ENCODE results near the gene RNF220. TPM values are rescaled to one million over a fixed set of nuclear protein-coding genes. Genes with fewer than 3 reads are reported as not detected.
A peak's percentile ranks its signal among the peaks of the same experiment; 100 is the strongest.

Gene RNF220
- total RNA-seq, 1 experiment from 2014 or later, result 92.4 TPM

DNA sequence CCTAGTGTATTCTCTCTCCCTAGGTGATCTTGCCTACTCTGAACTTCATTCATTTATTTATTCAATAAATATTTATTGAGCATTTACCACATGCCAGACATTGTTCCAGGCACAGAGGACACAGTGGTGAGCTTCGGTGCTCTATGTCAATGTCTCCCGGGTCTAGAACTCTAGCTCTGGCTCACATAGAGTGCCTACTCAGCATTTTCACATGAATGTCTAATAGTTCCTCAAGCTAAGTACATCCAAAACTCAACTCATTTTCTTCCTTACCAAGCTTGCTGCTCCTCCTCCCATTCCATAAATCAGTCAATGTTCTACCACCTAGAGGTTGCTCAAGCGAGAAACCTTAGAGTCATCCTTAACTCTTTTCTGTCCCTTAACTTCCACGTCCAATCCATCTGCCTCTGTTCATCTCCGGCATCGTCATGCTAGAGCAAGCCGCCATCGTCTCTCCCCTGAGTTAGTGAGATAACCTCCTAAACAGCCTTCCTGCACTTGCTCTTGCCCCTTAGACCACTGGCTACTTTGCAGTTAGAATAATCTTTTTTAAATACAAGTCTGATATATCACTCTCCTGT is 201.7 kb downstream of the RNF220 start:
- ChIA-PET CTCF (no interaction called here), POLR2A (no interaction called here)
- TF ChIP-seq, protein P1, sequence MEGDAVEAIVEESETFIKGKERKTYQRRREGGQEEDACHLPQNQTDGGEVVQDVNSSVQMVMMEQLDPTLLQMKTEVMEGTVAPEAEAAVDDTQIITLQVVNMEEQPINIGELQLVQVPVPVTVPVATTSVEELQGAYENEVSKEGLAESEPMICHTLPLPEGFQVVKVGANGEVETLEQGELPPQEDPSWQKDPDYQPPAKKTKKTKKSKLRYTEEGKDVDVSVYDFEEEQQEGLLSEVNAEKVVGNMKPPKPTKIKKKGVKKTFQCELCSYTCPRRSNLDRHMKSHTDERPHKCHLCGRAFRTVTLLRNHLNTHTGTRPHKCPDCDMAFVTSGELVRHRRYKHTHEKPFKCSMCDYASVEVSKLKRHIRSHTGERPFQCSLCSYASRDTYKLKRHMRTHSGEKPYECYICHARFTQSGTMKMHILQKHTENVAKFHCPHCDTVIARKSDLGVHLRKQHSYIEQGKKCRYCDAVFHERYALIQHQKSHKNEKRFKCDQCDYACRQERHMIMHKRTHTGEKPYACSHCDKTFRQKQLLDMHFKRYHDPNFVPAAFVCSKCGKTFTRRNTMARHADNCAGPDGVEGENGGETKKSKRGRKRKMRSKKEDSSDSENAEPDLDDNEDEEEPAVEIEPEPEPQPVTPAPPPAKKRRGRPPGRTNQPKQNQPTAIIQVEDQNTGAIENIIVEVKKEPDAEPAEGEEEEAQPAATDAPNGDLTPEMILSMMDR (IDR thresholded peaks at IDR 0.05; ENCODE audit: insufficient read depth in 1 of 2, low read depth in 1 of 2, low read length in 1 of 2, severe bottlenecking in 1 of 2, unreplicated experiment in 1 of 2), result no peak
- Histone ChIP-seq H3K27me3 (replicated peaks; ENCODE audit: control insufficient read depth, insufficient read depth, low read length) (no peaks in the 10 kb centered on the region), H3K4me3 (ENCODE audit: low read depth, low read length) (no peak overlapping the region), H3K9me3 (no peaks in the 10 kb centered on the region), H3K36me3 (ENCODE audit: control insufficient read depth, insufficient read depth, low read length) (no peaks in the 10 kb centered on the region), H3K4me1 (no peaks in the 10 kb centered on the region)
- Mint-ChIP-seq H3K4me3 (ENCODE audit: unreplicated experiment) (no peak overlapping the region), H3K4me1 (ENCODE audit: low read depth, unreplicated experiment) (no peaks in the 10 kb centered on the region), H3K9me3 (ENCODE audit: unreplicated experiment) (no peaks in the 10 kb centered on the region), H3K27ac (ENCODE audit: unreplicated experiment) (no peak overlapping the region), H3K27me3 (ENCODE audit: insufficient read depth, unreplicated experiment) (peaks cover 7% of the 10 kb centered on the region), H3K36me3 (ENCODE audit: insufficient read depth, unreplicated experiment) (no peaks in the 10 kb centered on the region)
- no TSS peak for BruUV-seq (replicated peaks)
- DNase-seq, result no peak
- intact Hi-C loops (cut with micrococcal nuclease; ENCODE audit: unreplicated experiment), result no loop called here

DNA sequence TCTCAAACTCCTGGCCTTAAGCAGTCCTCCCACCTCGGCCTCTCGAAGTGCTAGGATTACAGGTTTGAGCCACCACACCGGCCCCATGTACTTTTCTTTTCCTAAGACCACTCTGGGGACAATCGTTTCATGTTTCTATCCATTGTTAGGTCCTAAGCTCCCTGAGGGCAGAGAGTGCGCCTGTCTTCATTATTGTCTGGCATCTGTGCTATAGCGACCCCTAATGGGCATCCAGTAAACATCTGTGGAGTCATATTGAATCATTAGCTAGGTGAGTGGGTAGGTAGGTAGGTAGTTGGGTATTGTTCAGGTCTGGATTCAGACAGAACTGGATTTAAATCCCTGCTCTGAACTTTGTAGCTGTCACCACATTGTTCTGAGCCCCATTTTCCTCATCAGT is 203.1 kb downstream of the RNF220 start:
- ChIA-PET CTCF (no interaction called here), POLR2A (no interaction called here)
- Histone ChIP-seq H3K4me1 (no peaks in the 10 kb centered on the region), H3K9me3 (no peaks in the 10 kb centered on the region), H3K36me3 (ENCODE audit: control insufficient read depth, insufficient read depth, low read length) (no peaks in the 10 kb centered on the region), H3K4me3 (ENCODE audit: low read depth, low read length) (no peak overlapping the region), H3K27me3 (replicated peaks; ENCODE audit: control insufficient read depth, insufficient read depth, low read length) (no peaks in the 10 kb centered on the region)
- TF ChIP-seq, protein P1 (IDR thresholded peaks at IDR 0.05; ENCODE audit: insufficient read depth in 1 of 2, low read depth in 1 of 2, low read length in 1 of 2, severe bottlenecking in 1 of 2, unreplicated experiment in 1 of 2), result peak in 1 of 2 experiments; percentile 9
- H3K27me3 Mint-ChIP-seq (ENCODE audit: insufficient read depth, unreplicated experiment), result peaks cover 7% of the 10 kb centered on the region
- no peak for DNase-seq
- no peaks in the 10 kb centered on the region for H3K9me3 Mint-ChIP-seq (ENCODE audit: unreplicated experiment)
- no TSS peak for BruUV-seq (replicated peaks)
- H3K27ac Mint-ChIP-seq (ENCODE audit: unreplicated experiment), result no peak overlapping the region
- no peaks in the 10 kb centered on the region for H3K4me1 Mint-ChIP-seq (ENCODE audit: low read depth, unreplicated experiment)
- H3K36me3 Mint-ChIP-seq (ENCODE audit: insufficient read depth, unreplicated experiment), result no peaks in the 10 kb centered on the region
- H3K4me3 Mint-ChIP-seq (ENCODE audit: unreplicated experiment), result no peak overlapping the region
- intact Hi-C loops (cut with micrococcal nuclease; ENCODE audit: unreplicated experiment), result no loop called here

DNA sequence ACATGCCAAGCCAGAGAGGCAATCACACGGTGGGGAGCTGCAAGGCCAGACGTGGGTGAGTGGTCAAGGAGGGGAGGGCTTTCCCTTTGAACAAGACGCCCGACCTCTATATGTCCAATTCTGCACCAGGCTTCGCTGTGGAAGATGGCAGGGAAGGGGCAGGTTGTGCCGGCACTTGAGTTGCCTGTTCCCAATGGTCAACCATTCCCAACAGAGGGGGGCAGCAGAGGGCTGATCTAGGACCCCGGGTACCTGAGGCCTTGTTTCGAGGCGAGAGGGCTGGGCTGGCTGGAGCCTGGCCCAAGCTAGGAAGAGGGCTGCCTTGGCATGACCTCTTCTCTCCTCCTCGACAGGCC is 204.3 kb downstream of the RNF220 start:
- Mint-ChIP-seq H3K4me1 (ENCODE audit: low read depth, unreplicated experiment) (no peaks in the 10 kb centered on the region), H3K27ac (ENCODE audit: unreplicated experiment) (no peak overlapping the region), H3K36me3 (ENCODE audit: insufficient read depth, unreplicated experiment) (no peaks in the 10 kb centered on the region), H3K4me3 (ENCODE audit: unreplicated experiment) (no peak overlapping the region), H3K9me3 (ENCODE audit: unreplicated experiment) (no peaks in the 10 kb centered on the region), H3K27me3 (ENCODE audit: insufficient read depth, unreplicated experiment) (peaks cover 5% of the 10 kb centered on the region)
- Histone ChIP-seq H3K9me3 (no peaks in the 10 kb centered on the region), H3K36me3 (ENCODE audit: control insufficient read depth, insufficient read depth, low read length) (no peaks in the 10 kb centered on the region), H3K27me3 (replicated peaks; ENCODE audit: control insufficient read depth, insufficient read depth, low read length) (no peaks in the 10 kb centered on the region), H3K4me1 (no peaks in the 10 kb centered on the region), H3K4me3 (ENCODE audit: low read depth, low read length) (no peak overlapping the region)
- ChIA-PET POLR2A (no interaction called here), CTCF (no interaction called here)
- no TSS peak for BruUV-seq (replicated peaks)
- intact Hi-C loops (cut with micrococcal nuclease; ENCODE audit: unreplicated experiment), result loop anchor here (1.0 kb wide), 1 partner anchor 44 kb away; no protein-coding TSS in a partner anchor
- peak; percentile 47 to 64 for DNase-seq
- TF ChIP-seq, protein P1 (IDR thresholded peaks at IDR 0.05; ENCODE audit: insufficient read depth in 1 of 2, low read depth in 1 of 2, low read length in 1 of 2, severe bottlenecking in 1 of 2, unreplicated experiment in 1 of 2), result peak in 1 of 2 experiments; percentile 41

Measured in Caco-2 (cell line).